IMR-90 (cell line): ENCODE data around the gene ATP9B. TPM values are rescaled to one million over a fixed set of nuclear protein-coding genes. Genes with fewer than 3 reads are reported as not detected.

Experiments used
- ATAC-seq: fragments of 200-7000 bp; cut with Tn5 transposase; 2 replicates; pipeline ENCODE4 v1.9.1; 2020; ENCODE audit warnings: low read depth, mild to moderate bottlenecking, moderate library complexity
- BruUV-seq: library from RNA; stranded (reverse); fragments of 400-500 nt; replicated peaks from 2 replicates; lab custom pipeline; 2021; lab: Mats Ljungman, UMichigan
- CTCF ChIA-PET: fragments of 300-600 bp; formaldehyde crosslinking; extraction: SDS; loops from one replicate; lab custom pipeline; 2021; ENCODE audit warnings: antibody characterized with exemption; lab: Yijun Ruan, JAX
- POLR2A ChIA-PET: fragments of 300-600 bp; sonication (Branson Sonifier 250); formaldehyde crosslinking; loops from one replicate; lab custom pipeline; 2022; ENCODE audit warnings: antibody characterized with exemption; ENCODE audit not compliant: unreplicated experiment; lab: Charles Lee
- DNase-seq: peaks from one replicate; pipeline ENCODE4 v3.0.0; 2013
- H2AFZ ChIP-seq: replicated peaks from 2 replicates; pipeline ENCODE3; 2013; ENCODE audit warnings: low read length, mild to moderate bottlenecking; ENCODE audit not compliant: poor library complexity
- H2AK5ac ChIP-seq: 2 replicates; pipeline ENCODE4 v1.6.1; 2013; ENCODE audit warnings: low read depth, low read length, inconsistent platforms
- H2AK9ac ChIP-seq: replicated peaks from 2 replicates; pipeline ENCODE3; 2013; ENCODE audit warnings: mild to moderate bottlenecking, low read depth, low read length, moderate library complexity; ENCODE audit not compliant: poor library complexity
- H2BK120ac ChIP-seq: 2 replicates; pipeline ENCODE4 v1.6.1; 2013; ENCODE audit warnings: low read depth, low read length, inconsistent platforms
- H2BK15ac ChIP-seq: 3 replicates; pipeline ENCODE4 v1.6.1; 2013; ENCODE audit warnings: low read depth, low read length, inconsistent platforms
- H2BK20ac ChIP-seq: 2 replicates; pipeline ENCODE4 v1.6.1; 2013; ENCODE audit warnings: low read depth, mild to moderate bottlenecking, inconsistent platforms, low read length, moderate library complexity
- H2BK5ac ChIP-seq: 2 replicates; pipeline ENCODE4 v1.6.1; 2013; ENCODE audit warnings: mild to moderate bottlenecking, low read depth, low read length, inconsistent platforms; ENCODE audit not compliant: poor library complexity, severe bottlenecking
- H3K14ac ChIP-seq: replicated peaks from 2 replicates; pipeline ENCODE4 v1.6.1; 2013; ENCODE audit warnings: low read depth, low read length, inconsistent platforms
- H3K18ac ChIP-seq: 2 replicates; pipeline ENCODE4 v1.6.1; 2013; ENCODE audit warnings: low read depth, low read length, control low read depth
- H3K23ac ChIP-seq: 2 replicates; pipeline ENCODE4 v1.6.1; 2013; ENCODE audit warnings: low read depth, low read length, inconsistent platforms
- H3K27ac ChIP-seq: 2 replicates; pipeline ENCODE4 v1.5.1; 2013; ENCODE audit warnings: mild to moderate bottlenecking, control low read depth, low read length; ENCODE audit not compliant: insufficient read depth
- H3K27me3 ChIP-seq: 2 replicates; pipeline ENCODE4 v1.6.1; 2013; ENCODE audit warnings: low read length; ENCODE audit not compliant: control insufficient read depth, insufficient read depth
- H3K36me3 ChIP-seq: 2 replicates; pipeline ENCODE4 v1.6.1; 2013; ENCODE audit warnings: low read length, mixed read lengths; ENCODE audit not compliant: control insufficient read depth, insufficient read depth
- H3K4ac ChIP-seq: 2 replicates; pipeline ENCODE4 v1.6.1; 2013; ENCODE audit warnings: low read depth, low read length, inconsistent platforms
- H3K4me1 ChIP-seq: 2 replicates; pipeline ENCODE4 v1.6.1; 2013; ENCODE audit warnings: low read length, mixed read lengths; ENCODE audit not compliant: control insufficient read depth, insufficient read depth
- H3K4me2 ChIP-seq: 2 replicates; pipeline ENCODE4 v1.6.1; 2013; ENCODE audit warnings: low read depth, mild to moderate bottlenecking, control low read depth, low read length, moderate library complexity
- H3K4me3 ChIP-seq: 2 replicates; pipeline ENCODE4 v1.5.1; 2013; ENCODE audit warnings: low read depth, mild to moderate bottlenecking, control low read depth, low read length, moderate library complexity; ENCODE audit not compliant: insufficient read depth
- H3K56ac ChIP-seq: 2 replicates; pipeline ENCODE4 v1.6.1; 2013; ENCODE audit warnings: low read length, inconsistent platforms; ENCODE audit not compliant: insufficient read depth; ENCODE audit errors: extremely low read depth
- H3K79me1 ChIP-seq, 2 experiments: 2 replicates each; pipeline ENCODE4 v1.6.1; 2013; ENCODE audit warnings: low read length in 2 of 2, inconsistent platforms in 1 of 2, low read depth in 1 of 2
- H3K9ac ChIP-seq: 2 replicates; pipeline ENCODE4 v1.6.1; 2013; ENCODE audit warnings: low read depth, low read length, control low read depth
- H3K9me1 ChIP-seq: 2 replicates; pipeline ENCODE4 v1.6.1; 2013; ENCODE audit warnings: low read length, inconsistent platforms; ENCODE audit not compliant: insufficient read depth
- H3K9me3 ChIP-seq: 2 replicates; pipeline ENCODE4 v1.6.1; 2013; ENCODE audit warnings: low read length; ENCODE audit not compliant: control insufficient read depth, insufficient read depth
- H4K20me1 ChIP-seq: 2 replicates; pipeline ENCODE4 v1.6.1; 2013; ENCODE audit warnings: low read length, inconsistent platforms; ENCODE audit not compliant: insufficient read depth
- H4K5ac ChIP-seq: 2 replicates; pipeline ENCODE4 v1.6.1; 2013; ENCODE audit warnings: mild to moderate bottlenecking, low read depth, low read length, control low read depth
- H4K8ac ChIP-seq, 2 experiments: 2 replicates each; pipeline ENCODE4 v1.6.1; 2013; ENCODE audit warnings: low read depth in 2 of 2, low read length in 2 of 2, control low read depth in 1 of 2, inconsistent platforms in 1 of 2
- H4K91ac ChIP-seq: 2 replicates; pipeline ENCODE4 v1.6.1; 2013; ENCODE audit warnings: low read depth, low read length, inconsistent platforms; ENCODE audit not compliant: insufficient read depth
- CEBPB ChIP-seq: IDR thresholded peaks from 2 replicates; pipeline ENCODE4 v1.6.1; 2012; ENCODE audit warnings: low read depth, low read length, improper control_type of control experiment
- MXI1 ChIP-seq: IDR thresholded peaks from 2 replicates; pipeline ENCODE4 v1.6.1; 2012; ENCODE audit warnings: low read depth, mild to moderate bottlenecking, low read length, moderate library complexity, borderline replicate concordance
- RFX5 ChIP-seq: IDR thresholded peaks from 2 replicates; pipeline ENCODE4 v1.8.0; 2012; ENCODE audit warnings: low read depth, mild to moderate bottlenecking, low read length, moderate library complexity
- SMC3 ChIP-seq: fragments of 150-350 bp; IDR thresholded peaks from 2 replicates; pipeline ENCODE4 v1.6.1; 2016; ENCODE audit warnings: low read depth, mild to moderate bottlenecking, antibody characterized with exemption, low read length, moderate library complexity
- WGBS, 2 experiments: methylation state at CpG; one replicate each; pipeline versions ENCODE4 v1.1.5 to v1.1.7; 2013; ENCODE audit warnings: missing lambda C conversion rate in 2 of 2; ENCODE audit not compliant: insufficient read length in 1 of 2; ENCODE audit errors: extremely low coverage in 2 of 2; 5-methylcytosine and 5-hydroxymethylcytosine counted together
- dilution Hi-C: fragments of 300-500 bp; cut with HindIII; formaldehyde crosslinking; loops from one replicate; pipeline ENCODE4 v1.14.3; 2018; ENCODE audit warnings: low sequenced_read_pairs; ENCODE audit not compliant: unreplicated experiment
- in situ Hi-C: fragments of 300-500 bp; cut with MboI; formaldehyde crosslinking; loops from 3 replicates; pipeline ENCODE4 v1.14.3; 2019; ENCODE audit warnings: low sequenced_read_pairs, inconsistent platforms, mixed read lengths
- intact Hi-C: fragments of 100-400 bp; cut with micrococcal nuclease; formaldehyde crosslinking; loops from 2 replicates; pipeline ENCODE4 v1.10.0; 2022
- polyA plus RNA-seq, 3 experiments: library from polyadenylated mRNA; depleted of rRNA; stranded (reverse); fragments of >200 nt; gene quantifications; 2 replicates each; pipeline ENCODE4 v1.2.3, GENCODE V29; 2012; ENCODE audit warnings: low replicate concordance in 1 of 3
- total RNA-seq: library from RNA; depleted of rRNA; stranded (reverse); fragments of >200 nt; gene quantifications from 2 replicates; pipeline ENCODE4 v1.2.3, GENCODE V29; 2012
- TF ChIP-seq, protein P1 (sequence below): fragments of 150-350 bp; IDR thresholded peaks from 2 replicates; pipeline ENCODE4 v1.6.1; 2017; ENCODE audit warnings: mild to moderate bottlenecking, antibody characterized with exemption, low read length, low read depth
- TF ChIP-seq, protein P2 (sequence below): conservative IDR thresholded peaks from 2 replicates; pipeline ENCODE4 v1.5.1; 2012; ENCODE audit warnings: mild to moderate bottlenecking, low read depth, low read length, improper control_type of control experiment

Gene ATP9B
- total and polyA plus RNA-seq, 2 of the 4 experiments (the other 2 are of a cell fraction) = 11.0 to 11.5 TPM

GRCh38 chr18:79117788-79118187 lies 48.6 kb downstream of the ATP9B start:
- H3K36me3 ChIP-seq = peaks cover 7% of the 10 kb centered on the region
- no peak overlapping the region for H4K91ac ChIP-seq
- H2AFZ ChIP-seq = no peak overlapping the region
- in situ Hi-C loops (no loop called here), dilution Hi-C loops (no loop called here), intact Hi-C loops (no loop called here)
- H3K4me1 ChIP-seq = peaks cover 3% of the 10 kb centered on the region; the same call in 1 of the 2 replicates
- no peak overlapping the region for H2BK20ac ChIP-seq
- no peak overlapping the region for H3K9ac ChIP-seq
- H4K5ac ChIP-seq = no peak overlapping the region
- no peak overlapping the region for H4K8ac ChIP-seq
- no peak overlapping the region for H3K4ac ChIP-seq
- no peaks in the 10 kb centered on the region for H3K27me3 ChIP-seq
- no peak overlapping the region for H3K18ac ChIP-seq
- ChIA-PET POLR2A (no interaction called here), CTCF (no interaction called here)
- peaks cover 3% of the 10 kb centered on the region; the same call in 1 of the 2 replicates for H3K9me1 ChIP-seq
- H3K27ac ChIP-seq = no peak overlapping the region
- ATAC-seq (no peak; the same call in 1 of the 2 replicates), DNase-seq (no peak)
- H2BK15ac ChIP-seq = no peak overlapping the region
- H2BK120ac ChIP-seq = no peak overlapping the region
- H3K56ac ChIP-seq = no peak overlapping the region
- no peak overlapping the region for H3K14ac ChIP-seq
- no CpG with 5 or more reads among the region's 1 CpG for WGBS, 2 experiments
- no peak overlapping the region for H3K23ac ChIP-seq
- H3K4me3 ChIP-seq = no peak overlapping the region
- no peak overlapping the region for H3K4me2 ChIP-seq
- no peaks in the 10 kb centered on the region for H4K20me1 ChIP-seq
- TF ChIP-seq, protein P1, sequence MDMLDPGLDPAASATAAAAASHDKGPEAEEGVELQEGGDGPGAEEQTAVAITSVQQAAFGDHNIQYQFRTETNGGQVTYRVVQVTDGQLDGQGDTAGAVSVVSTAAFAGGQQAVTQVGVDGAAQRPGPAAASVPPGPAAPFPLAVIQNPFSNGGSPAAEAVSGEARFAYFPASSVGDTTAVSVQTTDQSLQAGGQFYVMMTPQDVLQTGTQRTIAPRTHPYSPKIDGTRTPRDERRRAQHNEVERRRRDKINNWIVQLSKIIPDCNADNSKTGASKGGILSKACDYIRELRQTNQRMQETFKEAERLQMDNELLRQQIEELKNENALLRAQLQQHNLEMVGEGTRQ = no peak
- TF ChIP-seq SMC3 (no peak), CEBPB (peak; percentile 75), MXI1 (no peak), RFX5 (no peak)
- TF ChIP-seq, protein P2, sequence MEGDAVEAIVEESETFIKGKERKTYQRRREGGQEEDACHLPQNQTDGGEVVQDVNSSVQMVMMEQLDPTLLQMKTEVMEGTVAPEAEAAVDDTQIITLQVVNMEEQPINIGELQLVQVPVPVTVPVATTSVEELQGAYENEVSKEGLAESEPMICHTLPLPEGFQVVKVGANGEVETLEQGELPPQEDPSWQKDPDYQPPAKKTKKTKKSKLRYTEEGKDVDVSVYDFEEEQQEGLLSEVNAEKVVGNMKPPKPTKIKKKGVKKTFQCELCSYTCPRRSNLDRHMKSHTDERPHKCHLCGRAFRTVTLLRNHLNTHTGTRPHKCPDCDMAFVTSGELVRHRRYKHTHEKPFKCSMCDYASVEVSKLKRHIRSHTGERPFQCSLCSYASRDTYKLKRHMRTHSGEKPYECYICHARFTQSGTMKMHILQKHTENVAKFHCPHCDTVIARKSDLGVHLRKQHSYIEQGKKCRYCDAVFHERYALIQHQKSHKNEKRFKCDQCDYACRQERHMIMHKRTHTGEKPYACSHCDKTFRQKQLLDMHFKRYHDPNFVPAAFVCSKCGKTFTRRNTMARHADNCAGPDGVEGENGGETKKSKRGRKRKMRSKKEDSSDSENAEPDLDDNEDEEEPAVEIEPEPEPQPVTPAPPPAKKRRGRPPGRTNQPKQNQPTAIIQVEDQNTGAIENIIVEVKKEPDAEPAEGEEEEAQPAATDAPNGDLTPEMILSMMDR = no peak
- H3K9me3 ChIP-seq = no peaks in the 10 kb centered on the region
- no TSS peak for BruUV-seq
- peaks cover 0 to 3% of the 10 kb centered on the region in 2 experiments; a peak in 2 of 4 replicates for H3K79me1 ChIP-seq
- H2AK9ac ChIP-seq = no peak overlapping the region
- H2AK5ac ChIP-seq = no peak overlapping the region
- no peak overlapping the region for H2BK5ac ChIP-seq
